ENCODE measurements around the gene TSPAN2.

DNA sequence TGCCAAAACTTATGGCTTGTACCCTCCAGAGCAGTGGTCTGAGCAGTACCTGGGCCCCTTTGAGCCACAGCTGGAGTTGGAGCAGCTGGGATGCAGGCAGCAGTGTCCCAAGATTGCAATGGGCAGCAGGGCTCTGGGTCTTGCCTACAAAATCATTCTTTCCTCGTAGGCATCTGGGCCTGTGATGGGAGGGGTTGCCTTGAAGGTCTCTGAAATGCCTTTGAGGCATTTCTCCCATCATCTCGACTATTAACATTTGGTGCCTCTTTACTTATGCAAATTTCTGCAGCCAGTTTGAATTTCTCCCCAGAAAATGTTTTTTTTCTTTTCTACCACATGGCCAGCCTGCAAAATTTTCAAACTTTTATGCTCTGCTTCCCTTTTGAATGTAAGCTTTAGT is 31.0 kb upstream of the TSPAN2 start:
- no peak for TF ChIP-seq POLR2A (IDR thresholded peaks at IDR 0.05)
- TF ChIP-seq, protein P1, sequence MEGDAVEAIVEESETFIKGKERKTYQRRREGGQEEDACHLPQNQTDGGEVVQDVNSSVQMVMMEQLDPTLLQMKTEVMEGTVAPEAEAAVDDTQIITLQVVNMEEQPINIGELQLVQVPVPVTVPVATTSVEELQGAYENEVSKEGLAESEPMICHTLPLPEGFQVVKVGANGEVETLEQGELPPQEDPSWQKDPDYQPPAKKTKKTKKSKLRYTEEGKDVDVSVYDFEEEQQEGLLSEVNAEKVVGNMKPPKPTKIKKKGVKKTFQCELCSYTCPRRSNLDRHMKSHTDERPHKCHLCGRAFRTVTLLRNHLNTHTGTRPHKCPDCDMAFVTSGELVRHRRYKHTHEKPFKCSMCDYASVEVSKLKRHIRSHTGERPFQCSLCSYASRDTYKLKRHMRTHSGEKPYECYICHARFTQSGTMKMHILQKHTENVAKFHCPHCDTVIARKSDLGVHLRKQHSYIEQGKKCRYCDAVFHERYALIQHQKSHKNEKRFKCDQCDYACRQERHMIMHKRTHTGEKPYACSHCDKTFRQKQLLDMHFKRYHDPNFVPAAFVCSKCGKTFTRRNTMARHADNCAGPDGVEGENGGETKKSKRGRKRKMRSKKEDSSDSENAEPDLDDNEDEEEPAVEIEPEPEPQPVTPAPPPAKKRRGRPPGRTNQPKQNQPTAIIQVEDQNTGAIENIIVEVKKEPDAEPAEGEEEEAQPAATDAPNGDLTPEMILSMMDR (IDR thresholded peaks at IDR 0.05), result no peak

All from esophagus squamous epithelium (tissue), 4 donors.